GM19438 (cell line): Measurements from ENCODE around the gene THOC5.

ENCODE experiments used
- ATAC-seq: cut with Tn5 transposase; IDR thresholded peaks from one replicate; pipeline ENCODE4 v1.9.1; 2021; ENCODE audit warnings: low read depth; ENCODE audit not compliant: unreplicated experiment

Gene THOC5

GRCh38 chr22:29478326-29479276 is 75.0 kb downstream of the THOC5 start:
- no peak for ATAC-seq

GRCh38 chr22:29477723-29478318 is 75.7 kb downstream of the THOC5 start:
- ATAC-seq = no peak

- no peak for ATAC-seq
Measured at GRCh38 chr22:29476116-29476515, 77.4 kb downstream of the THOC5 start.

- ATAC-seq = peak; percentile 66
Measured at GRCh38 chr22:29475550-29475949, 78.0 kb downstream of the THOC5 start.

- no peak for ATAC-seq
Measured at GRCh38 chr22:29473001-29473400, 80.6 kb downstream of the THOC5 start.

GRCh38 chr22:29470159-29470855 is 83.2 kb downstream of the THOC5 start:
- no peak for ATAC-seq

GRCh38 chr22:29469755-29470154 is 83.8 kb downstream of the THOC5 start:
- no peak for ATAC-seq

- ATAC-seq = no peak
Measured at GRCh38 chr22:29464581-29464980, 89.0 kb downstream of the THOC5 start.

- no peak for ATAC-seq
Measured at GRCh38 chr22:29463629-29464028, 89.9 kb downstream of the THOC5 start.

- no peak for ATAC-seq
Measured at GRCh38 chr22:29461263-29461662, 92.3 kb downstream of the THOC5 start.

- no peak for ATAC-seq
Measured at GRCh38 chr22:29459773-29460172, 93.8 kb downstream of the THOC5 start.

- no peak for ATAC-seq
Measured at GRCh38 chr22:29458551-29458950, 95.0 kb downstream of the THOC5 start.

- ATAC-seq = no peak
Measured at GRCh38 chr22:29457730-29458129, 95.8 kb downstream of the THOC5 start.

GRCh38 chr22:29456211-29456671 is 97.3 kb downstream of the THOC5 start:
- ATAC-seq = no peak
